SK-N-SH (cell line): ENCODE results near the gene CAPRIN2. TPM values are rescaled to one million over a fixed set of nuclear protein-coding genes. Genes with fewer than 3 reads are reported as not detected.
A peak's percentile ranks its signal among the peaks of the same experiment; 100 is the strongest.

ENCODE experiments used
- CTCF ChIA-PET: fragments of 300-600, 350-600 bp; formaldehyde crosslinking; extraction: SDS; loops from one replicate; lab custom pipeline; 2021; lab: Yijun Ruan, JAX
- POLR2A ChIA-PET: fragments of 350-600 bp; sonication (Branson Sonifier 250); formaldehyde crosslinking; extraction: SDS; loops from one replicate; lab custom pipeline; 2020; ENCODE audit warnings: antibody characterized with exemption, inconsistent platforms; lab: Yijun Ruan, JAX
- DNase-seq: peaks from one replicate; pipeline ENCODE4 v3.0.0; 2012
- H2AFZ ChIP-seq: fragments of 200-600 bp; sonication (generic); 2 replicates; pipeline ENCODE4 v1.8.1; 2016; ENCODE audit warnings: antibody characterized with exemption, mild to moderate bottlenecking, low read depth
- H3F3A ChIP-seq: fragments of 200-600 bp; sonication (generic); replicated peaks from 2 replicates; pipeline ENCODE3; 2016; ENCODE audit warnings: antibody characterized with exemption, mild to moderate bottlenecking; ENCODE audit not compliant: insufficient read depth
- H3K27ac ChIP-seq, 2 experiments: fragments of 200-500 bp in 1 of 2; fragments of 200-600 bp in 1 of 2; sonication (Bioruptor generic) in 1 of 2; sonication (generic), shearing (Covaris generic) in 1 of 2; 2 replicates each; pipeline versions ENCODE4 v1.5.1 to v1.6.1; 2014 to 2016; ENCODE audit warnings: low read depth in 2 of 2, inconsistent platforms in 1 of 2, low read length in 1 of 2, mild to moderate bottlenecking in 1 of 2, mixed read lengths in 1 of 2
- H3K27me3 ChIP-seq: fragments of 200-600 bp; sonication (generic), shearing (Covaris generic); 2 replicates; pipeline ENCODE4 v1.6.1; 2016; ENCODE audit warnings: mixed run types; ENCODE audit not compliant: insufficient read depth
- H3K36me3 ChIP-seq, 2 experiments: fragments of 200-500 bp in 1 of 2; fragments of 200-600 bp in 1 of 2; sonication (Bioruptor generic) in 1 of 2; sonication (generic) in 1 of 2; replicated peaks in 1 of 2; 2 replicates each; pipeline versions ENCODE3 to v1.5.1; 2014 to 2016; ENCODE audit warnings: low read length in 1 of 2, mild to moderate bottlenecking in 1 of 2; ENCODE audit not compliant: insufficient read depth in 2 of 2, control insufficient read depth in 1 of 2
- H3K4me1 ChIP-seq, 2 experiments: fragments of 200-500 bp in 1 of 2; fragments of 200-600 bp in 1 of 2; sonication (Bioruptor generic) in 1 of 2; sonication (generic), shearing (Covaris generic) in 1 of 2; 2 replicates each; pipeline versions ENCODE4 v1.5.1 to v1.6.1; 2014 to 2016; ENCODE audit warnings: low read depth in 1 of 2, low read length in 1 of 2, mixed run types in 1 of 2; ENCODE audit not compliant: insufficient read depth in 2 of 2, control insufficient read depth in 1 of 2
- H3K4me2 ChIP-seq: fragments of 200-600 bp; sonication (generic), shearing (Covaris generic); 2 replicates; pipeline ENCODE4 v1.6.1; 2017; ENCODE audit warnings: mixed run types
- H3K4me3 ChIP-seq, 2 experiments: fragments of 200-500 bp in 1 of 2; fragments of 200-600 bp in 1 of 2; sonication (Bioruptor generic) in 1 of 2; sonication (generic), shearing (Covaris generic) in 1 of 2; 2 replicates each; pipeline versions ENCODE4 v1.5.1 to v1.8.1; 2014 to 2016; ENCODE audit warnings: low read depth in 2 of 2, inconsistent platforms in 1 of 2, low read length in 1 of 2, mild to moderate bottlenecking in 1 of 2, mixed read lengths in 1 of 2, moderate library complexity in 1 of 2
- H3K79me2 ChIP-seq: fragments of 200-600 bp; sonication (generic); 2 replicates; pipeline ENCODE4 v1.8.1; 2017; ENCODE audit warnings: mild to moderate bottlenecking; ENCODE audit not compliant: insufficient read depth
- H3K9ac ChIP-seq: fragments of 200-600 bp; sonication (generic); 2 replicates; pipeline ENCODE4 v1.6.1; 2017; ENCODE audit warnings: mixed run types
- H3K9me2 ChIP-seq: fragments of 200-600 bp; sonication (generic); 2 replicates; pipeline ENCODE4 v1.6.1; 2017; ENCODE audit warnings: mixed run types
- H3K9me3 ChIP-seq: fragments of 200-600 bp; sonication (generic); 2 replicates; pipeline ENCODE4 v1.6.1; 2017; ENCODE audit warnings: mixed run types, mild to moderate bottlenecking, moderate library complexity
- H4K20me1 ChIP-seq: fragments of 200-600 bp; sonication (generic); 2 replicates; pipeline ENCODE4 v1.6.1; 2017; ENCODE audit warnings: mild to moderate bottlenecking, mixed run types; ENCODE audit not compliant: insufficient read depth
- ELF1 ChIP-seq: IDR thresholded peaks from 2 replicates; pipeline ENCODE4 v1.4.0; 2012
- EZH2phosphoT487 ChIP-seq: fragments of 200-600 bp; sonication (generic); IDR thresholded peaks from 2 replicates; pipeline ENCODE4 v1.6.1; 2017; ENCODE audit warnings: low read depth, mixed run types, mild to moderate bottlenecking, antibody characterized with exemption, moderate library complexity, borderline replicate concordance
- FOXJ3 ChIP-seq: sonication (generic); formaldehyde crosslinking; IDR thresholded peaks from 2 replicates; pipeline ENCODE4 v1.5.1; 2020; ENCODE audit warnings: mild to moderate bottlenecking, missing genetic modification reagents
- GABPA ChIP-seq: IDR thresholded peaks from 2 replicates; pipeline ENCODE4 v1.4.0; 2012; ENCODE audit warnings: low read depth, mild to moderate bottlenecking
- MEF2A ChIP-seq: IDR thresholded peaks from 2 replicates; pipeline ENCODE4 v1.4.0; 2012; ENCODE audit warnings: low read depth, borderline replicate concordance
- TEAD4 ChIP-seq: IDR thresholded peaks from 2 replicates; pipeline ENCODE4 v1.4.0; 2012; ENCODE audit warnings: mild to moderate bottlenecking, borderline replicate concordance; ENCODE audit not compliant: insufficient read depth
- USF2 ChIP-seq: fragments of 150-350 bp; IDR thresholded peaks from 2 replicates; pipeline ENCODE4 v1.6.1; 2017; ENCODE audit warnings: antibody characterized with exemption, low read length, low read depth, borderline replicate concordance
- YY1 ChIP-seq: IDR thresholded peaks from 2 replicates; pipeline ENCODE4 v1.4.0; 2012; ENCODE audit warnings: low read depth, mild to moderate bottlenecking
- WGBS: methylation state at CpG from one replicate; pipeline ENCODE4 v1.1.6; 2017; ENCODE audit warnings: low lambda C conversion rate; 5-methylcytosine and 5-hydroxymethylcytosine counted together
- polyA plus RNA-seq, 3 experiments: library from polyadenylated mRNA; depleted of rRNA; stranded (reverse); fragments of >200 nt; gene quantifications; 2 replicates each; pipeline ENCODE4 v1.2.3, GENCODE V29; 2012
- TF ChIP-seq, protein P1 (sequence below): IDR thresholded peaks from 2 replicates; pipeline ENCODE4 v1.4.0; 2012; ENCODE audit warnings: low read depth, borderline replicate concordance
- TF ChIP-seq, protein P2 (sequence below): fragments of 150-350 bp; IDR thresholded peaks from 2 replicates; pipeline ENCODE4 v1.6.1; 2016; ENCODE audit warnings: mild to moderate bottlenecking, low read depth, low read length
- TF ChIP-seq, protein P3 (sequence below): fragments of 200-600 bp; sonication (generic); IDR thresholded peaks from 2 replicates; pipeline ENCODE4 v1.6.1; 2017; ENCODE audit warnings: antibody characterized with exemption, mild to moderate bottlenecking, moderate library complexity

CAPRIN2 gene
- polyA plus RNA-seq, 1 of the 3 experiments (the other 2 are of a cell fraction), result 21.4 TPM

GRCh38 chr12:30729547-30729946 lies 25.2 kb downstream of the CAPRIN2 start:
- Histone ChIP-seq H3K4me3 (no peak overlapping the region), H3K79me2 (peaks cover 77% of the 10 kb centered on the region), H3K9ac (no peak overlapping the region), H3K9me3 (no peaks in the 10 kb centered on the region), H2AFZ (no peak overlapping the region), H3K36me3 (peaks cover 54 to 61% of the 10 kb centered on the region in 2 experiments), H3K27ac (no peak overlapping the region), H3F3A (peaks cover 13% of the 10 kb centered on the region), H3K27me3 (no peaks in the 10 kb centered on the region), H3K9me2 (no peaks in the 10 kb centered on the region), H3K4me2 (no peak overlapping the region), H4K20me1 (no peaks in the 10 kb centered on the region), H3K4me1 (peaks cover 0 to 21% of the 10 kb centered on the region in 2 experiments; a peak in 2 of 4 replicates)
- POLR2A ChIA-PET, result no interaction called here
- WGBS, result 91% methylated on average over 4 of the region's 4 CpGs
- TF ChIP-seq GABPA (no peak), EZH2phosphoT487 (no peak), USF2 (no peak), FOXJ3 (CRISPR knock-in tag) (no peak), ELF1 (no peak), YY1 (no peak)
- TF ChIP-seq, protein P1, sequence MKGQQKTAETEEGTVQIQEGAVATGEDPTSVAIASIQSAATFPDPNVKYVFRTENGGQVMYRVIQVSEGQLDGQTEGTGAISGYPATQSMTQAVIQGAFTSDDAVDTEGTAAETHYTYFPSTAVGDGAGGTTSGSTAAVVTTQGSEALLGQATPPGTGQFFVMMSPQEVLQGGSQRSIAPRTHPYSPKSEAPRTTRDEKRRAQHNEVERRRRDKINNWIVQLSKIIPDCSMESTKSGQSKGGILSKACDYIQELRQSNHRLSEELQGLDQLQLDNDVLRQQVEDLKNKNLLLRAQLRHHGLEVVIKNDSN, result no peak
- CTCF ChIA-PET, result interaction anchor here (1.0 to 1.2 kb wide), 2 partner anchors 11 to 78 kb away, joined by 4 read pairs; no protein-coding TSS in a partner anchor
- no peak for DNase-seq

DNA sequence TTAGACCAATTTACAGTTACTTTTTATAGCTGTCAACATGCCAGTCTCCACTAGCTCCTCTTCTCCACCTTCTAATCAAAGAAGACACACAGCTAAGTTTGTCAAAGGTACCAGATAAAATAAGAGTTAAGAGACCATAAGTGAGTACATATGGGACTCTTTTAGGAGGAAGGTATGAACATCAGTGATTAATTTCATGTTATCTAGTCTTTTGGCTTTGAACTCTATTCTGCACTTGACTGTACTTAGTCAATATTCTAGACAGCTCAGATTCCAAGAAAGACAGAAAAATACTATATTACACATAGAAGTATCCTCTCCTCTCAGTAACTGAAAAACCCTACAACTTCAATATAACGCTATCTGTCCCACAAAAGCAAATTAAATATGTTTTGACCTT lies 28.1 kb downstream of the CAPRIN2 start:
- H3K9me2 ChIP-seq, result no peaks in the 10 kb centered on the region
- H2AFZ ChIP-seq, result no peak overlapping the region
- 96% methylated on average over 1 of the region's 1 CpG for WGBS
- H3K27me3 ChIP-seq, result no peaks in the 10 kb centered on the region
- H3K27ac ChIP-seq, result peak overlapping the region in 1 of 2 experiments; percentile 72; a peak in 2 of 4 replicates
- POLR2A ChIA-PET, result no interaction called here
- H4K20me1 ChIP-seq, result no peaks in the 10 kb centered on the region
- H3K4me2 ChIP-seq, result no peak overlapping the region
- peaks cover 0 to 15% of the 10 kb centered on the region in 2 experiments; a peak in 2 of 4 replicates for H3K4me1 ChIP-seq
- peaks cover 70% of the 10 kb centered on the region for H3K79me2 ChIP-seq
- H3F3A ChIP-seq, result peaks cover 13% of the 10 kb centered on the region
- DNase-seq, result no peak
- H3K36me3 ChIP-seq, result peaks cover 55 to 61% of the 10 kb centered on the region in 2 experiments
- no peak overlapping the region for H3K4me3 ChIP-seq
- CTCF ChIA-PET, result interaction anchor here (0.8 to 1.4 kb wide), 3 partner anchors 20 to 81 kb away, joined by 3 to 4 read pairs (median 3); no protein-coding TSS in a partner anchor
- no peak overlapping the region for H3K9ac ChIP-seq
- no peak for TF ChIP-seq MEF2A
- TF ChIP-seq, protein P2, sequence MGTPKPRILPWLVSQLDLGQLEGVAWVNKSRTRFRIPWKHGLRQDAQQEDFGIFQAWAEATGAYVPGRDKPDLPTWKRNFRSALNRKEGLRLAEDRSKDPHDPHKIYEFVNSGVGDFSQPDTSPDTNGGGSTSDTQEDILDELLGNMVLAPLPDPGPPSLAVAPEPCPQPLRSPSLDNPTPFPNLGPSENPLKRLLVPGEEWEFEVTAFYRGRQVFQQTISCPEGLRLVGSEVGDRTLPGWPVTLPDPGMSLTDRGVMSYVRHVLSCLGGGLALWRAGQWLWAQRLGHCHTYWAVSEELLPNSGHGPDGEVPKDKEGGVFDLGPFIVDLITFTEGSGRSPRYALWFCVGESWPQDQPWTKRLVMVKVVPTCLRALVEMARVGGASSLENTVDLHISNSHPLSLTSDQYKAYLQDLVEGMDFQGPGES, result no peak
- no peak for TF ChIP-seq GABPA
- TF ChIP-seq, protein P3, sequence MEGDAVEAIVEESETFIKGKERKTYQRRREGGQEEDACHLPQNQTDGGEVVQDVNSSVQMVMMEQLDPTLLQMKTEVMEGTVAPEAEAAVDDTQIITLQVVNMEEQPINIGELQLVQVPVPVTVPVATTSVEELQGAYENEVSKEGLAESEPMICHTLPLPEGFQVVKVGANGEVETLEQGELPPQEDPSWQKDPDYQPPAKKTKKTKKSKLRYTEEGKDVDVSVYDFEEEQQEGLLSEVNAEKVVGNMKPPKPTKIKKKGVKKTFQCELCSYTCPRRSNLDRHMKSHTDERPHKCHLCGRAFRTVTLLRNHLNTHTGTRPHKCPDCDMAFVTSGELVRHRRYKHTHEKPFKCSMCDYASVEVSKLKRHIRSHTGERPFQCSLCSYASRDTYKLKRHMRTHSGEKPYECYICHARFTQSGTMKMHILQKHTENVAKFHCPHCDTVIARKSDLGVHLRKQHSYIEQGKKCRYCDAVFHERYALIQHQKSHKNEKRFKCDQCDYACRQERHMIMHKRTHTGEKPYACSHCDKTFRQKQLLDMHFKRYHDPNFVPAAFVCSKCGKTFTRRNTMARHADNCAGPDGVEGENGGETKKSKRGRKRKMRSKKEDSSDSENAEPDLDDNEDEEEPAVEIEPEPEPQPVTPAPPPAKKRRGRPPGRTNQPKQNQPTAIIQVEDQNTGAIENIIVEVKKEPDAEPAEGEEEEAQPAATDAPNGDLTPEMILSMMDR, result no peak
- TF ChIP-seq TEAD4, result no peak
- no peaks in the 10 kb centered on the region for H3K9me3 ChIP-seq
